GM21360 (cell line): ENCODE measurements around the gene VWA5B2.

Source experiments
- ATAC-seq: cut with Tn5 transposase; IDR thresholded peaks from one replicate; pipeline ENCODE4 v1.9.1; 2021; ENCODE audit warnings: mild to moderate bottlenecking, moderate library complexity; ENCODE audit not compliant: unreplicated experiment

VWA5B2 gene

DNA sequence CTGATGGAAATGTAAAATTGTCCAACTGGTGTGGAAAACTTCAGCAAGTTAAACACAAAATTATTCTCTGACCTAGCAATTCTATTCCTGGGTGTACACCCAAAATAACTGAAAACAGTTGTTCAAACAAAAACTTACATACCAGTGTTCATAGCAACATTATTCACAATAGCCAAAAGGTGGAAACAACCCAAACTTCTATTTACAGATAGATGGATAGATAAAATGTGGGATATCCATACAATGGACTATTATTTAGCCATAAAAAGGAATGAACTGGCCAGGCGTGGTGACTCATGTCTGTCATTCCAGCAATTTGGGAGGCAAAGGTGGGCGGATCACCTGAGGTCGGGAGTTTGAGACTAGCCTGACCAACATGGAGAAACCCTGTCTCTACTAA, 6.9 kb upstream of the VWA5B2 start:
- no peak for ATAC-seq

DNA sequence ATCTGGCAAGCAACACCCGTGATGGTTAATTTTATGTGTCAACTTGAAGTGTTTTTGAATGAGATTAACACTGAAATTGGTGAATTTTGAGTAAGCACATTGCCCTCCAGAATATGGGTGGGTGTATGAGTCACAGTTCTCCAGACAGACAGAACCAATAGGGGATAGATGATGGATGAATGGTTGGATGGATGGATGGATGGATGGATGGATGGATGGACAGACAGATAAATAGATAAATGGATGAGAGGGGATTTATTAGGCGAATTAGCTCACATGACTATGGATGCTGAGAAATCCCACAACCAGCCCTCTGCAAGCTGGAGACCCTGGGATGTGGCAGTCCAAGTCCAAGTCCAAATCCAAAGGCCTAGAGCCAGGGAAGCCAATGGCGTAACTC, 5.4 kb upstream of the VWA5B2 start:
- ATAC-seq: no peak

DNA sequence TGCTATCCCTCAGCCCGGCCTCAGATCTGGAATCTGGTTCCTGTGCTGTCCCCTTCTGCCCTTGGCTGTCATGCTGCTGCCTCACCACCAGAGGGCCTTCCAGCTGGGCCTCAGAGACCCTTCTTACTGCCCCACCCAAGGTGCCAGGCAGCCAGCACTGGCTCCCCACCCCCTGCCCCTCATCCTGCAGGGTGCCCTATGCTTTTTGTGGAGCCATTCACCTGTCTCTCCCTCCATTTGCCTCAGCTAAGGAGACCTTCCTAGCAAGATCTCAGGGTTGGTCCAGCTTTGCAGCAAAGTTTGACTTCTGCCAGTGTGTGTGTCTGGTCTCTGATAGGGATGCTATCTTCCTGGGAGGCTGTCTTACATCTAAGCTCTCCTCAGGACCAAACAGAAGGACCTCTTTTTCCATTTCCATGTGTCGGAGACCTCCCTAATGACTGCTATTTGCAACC, 1.9 kb upstream of the VWA5B2 start:
- ATAC-seq: no peak

DNA sequence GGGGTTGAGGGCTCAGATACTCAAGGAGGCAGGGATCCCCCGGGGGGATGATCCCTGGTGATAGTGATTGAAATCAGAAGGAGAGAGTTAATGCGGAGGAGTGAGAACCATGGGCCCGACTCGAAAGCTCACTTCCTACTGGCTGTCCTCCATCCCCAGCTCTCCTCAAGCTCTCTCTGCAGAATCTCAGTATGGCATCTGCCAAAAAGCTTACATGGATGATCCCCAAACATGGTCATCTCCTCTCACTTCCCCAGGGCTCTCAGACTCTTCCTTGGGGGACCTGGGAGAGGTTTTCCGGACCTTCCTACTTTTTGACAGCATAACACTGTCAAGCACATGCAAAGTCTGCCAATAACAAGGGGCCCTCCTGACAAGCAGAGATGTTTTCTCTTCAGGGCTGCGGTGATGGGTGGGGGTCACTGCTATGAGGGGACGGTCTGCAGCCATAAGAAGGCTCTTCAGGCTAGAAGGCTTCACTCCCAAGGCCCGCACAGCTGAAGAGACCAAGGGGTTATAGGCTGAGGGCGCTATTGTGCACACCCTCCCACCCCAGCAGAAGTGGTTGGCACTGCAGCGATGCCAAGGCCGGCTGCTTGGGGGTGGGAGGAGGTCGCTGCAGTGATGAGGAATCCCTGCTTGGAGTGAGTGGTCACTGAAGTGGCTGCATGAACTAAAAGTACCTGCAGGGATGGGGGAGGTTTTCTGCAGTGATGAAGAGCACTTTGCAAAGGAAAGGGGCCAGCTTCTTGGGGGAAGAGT, 828 bp upstream of the VWA5B2 start:
- no peak for ATAC-seq

DNA sequence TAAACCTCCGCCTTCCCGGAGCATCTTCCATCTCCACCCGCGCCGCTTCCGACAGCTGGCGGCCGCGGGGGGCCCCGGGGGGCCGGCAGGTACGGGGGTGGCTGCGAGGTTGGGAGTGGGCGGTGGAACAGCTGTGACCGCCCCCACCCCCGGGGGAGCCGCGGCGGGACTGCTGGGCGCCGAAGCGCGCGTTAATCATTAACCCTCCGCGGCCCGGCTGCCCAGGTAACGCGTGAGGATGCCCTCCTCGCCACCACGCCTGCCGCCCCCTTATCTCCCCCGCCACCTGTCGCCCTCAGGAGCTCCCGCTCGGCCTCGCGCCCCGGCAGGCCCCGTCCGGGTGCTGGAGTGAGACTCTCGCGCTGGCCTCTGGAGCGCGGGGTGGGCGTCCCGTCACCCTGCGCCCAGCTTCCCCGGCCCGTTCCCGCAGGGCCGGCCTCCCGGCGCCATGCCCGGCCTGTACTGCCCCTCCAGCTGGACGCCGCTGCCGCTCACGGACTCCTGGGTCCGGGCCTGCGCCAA, 757 bp downstream of the VWA5B2 start:
- ATAC-seq: no peak

DNA sequence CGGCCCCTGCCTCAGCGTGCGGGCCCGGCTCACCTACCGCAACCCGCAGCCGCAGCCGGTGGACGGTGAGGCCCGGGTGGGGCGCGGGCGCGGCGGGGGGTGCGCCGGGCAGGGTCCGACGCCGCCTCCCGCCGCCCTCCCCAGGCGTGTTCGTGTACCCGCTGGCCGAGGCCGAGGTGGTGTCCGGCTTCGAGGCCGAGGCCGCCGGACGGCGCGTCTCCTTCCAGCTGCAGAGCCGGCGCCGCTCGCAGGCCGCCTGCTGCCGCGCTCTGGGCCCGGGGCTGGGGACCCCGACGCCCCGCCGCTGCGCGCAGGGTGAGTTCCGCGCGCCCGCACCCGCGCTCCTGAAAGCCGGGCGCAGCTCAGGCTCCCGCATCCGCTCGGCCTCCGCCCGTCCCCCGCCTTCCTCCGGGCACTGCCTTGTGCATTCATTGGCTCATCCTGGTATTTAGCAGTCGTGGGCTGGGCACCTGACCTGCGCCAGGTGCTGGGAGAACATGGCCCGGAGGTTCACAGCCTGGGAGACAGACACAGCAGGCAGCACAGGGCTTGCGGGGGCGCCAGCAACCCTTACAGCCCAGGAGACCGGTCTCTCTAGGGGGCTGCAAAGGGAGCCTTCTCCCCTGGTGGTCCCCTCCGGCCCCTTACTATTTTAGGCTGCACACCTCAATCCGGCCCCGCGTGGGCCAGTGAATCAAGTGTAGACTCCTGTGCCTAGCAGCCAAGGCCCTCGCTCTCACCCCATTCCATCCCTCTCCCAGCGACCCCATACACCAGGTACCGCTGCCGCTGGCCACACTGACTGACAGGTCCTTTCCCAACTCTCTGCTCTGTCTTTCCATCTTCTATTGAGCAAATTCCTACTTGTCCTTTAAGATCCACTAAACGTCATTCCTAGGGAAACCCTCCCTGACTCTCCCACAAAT, 1.5 kb downstream of the VWA5B2 start:
- ATAC-seq: no peak

DNA sequence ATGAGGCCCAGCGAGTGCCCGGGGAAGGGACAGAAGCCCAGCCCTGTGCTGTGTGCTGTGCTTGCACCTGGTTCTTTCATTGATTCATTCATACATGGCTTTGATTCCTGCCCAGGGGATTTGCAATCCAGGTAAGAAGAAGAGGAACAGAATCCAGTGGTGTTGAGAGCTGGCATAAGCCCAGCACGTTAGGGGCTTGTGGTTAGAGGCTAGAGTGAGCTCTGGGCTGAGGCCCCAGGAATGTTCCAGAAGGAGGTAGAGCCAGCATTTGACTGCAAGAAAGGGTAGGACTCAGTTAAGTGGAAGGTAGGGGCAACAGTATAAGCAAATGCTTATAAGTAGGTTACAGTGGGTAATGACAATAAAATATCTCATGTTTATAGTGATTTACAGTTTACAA, 2.3 kb downstream of the VWA5B2 start:
- no peak for ATAC-seq

DNA sequence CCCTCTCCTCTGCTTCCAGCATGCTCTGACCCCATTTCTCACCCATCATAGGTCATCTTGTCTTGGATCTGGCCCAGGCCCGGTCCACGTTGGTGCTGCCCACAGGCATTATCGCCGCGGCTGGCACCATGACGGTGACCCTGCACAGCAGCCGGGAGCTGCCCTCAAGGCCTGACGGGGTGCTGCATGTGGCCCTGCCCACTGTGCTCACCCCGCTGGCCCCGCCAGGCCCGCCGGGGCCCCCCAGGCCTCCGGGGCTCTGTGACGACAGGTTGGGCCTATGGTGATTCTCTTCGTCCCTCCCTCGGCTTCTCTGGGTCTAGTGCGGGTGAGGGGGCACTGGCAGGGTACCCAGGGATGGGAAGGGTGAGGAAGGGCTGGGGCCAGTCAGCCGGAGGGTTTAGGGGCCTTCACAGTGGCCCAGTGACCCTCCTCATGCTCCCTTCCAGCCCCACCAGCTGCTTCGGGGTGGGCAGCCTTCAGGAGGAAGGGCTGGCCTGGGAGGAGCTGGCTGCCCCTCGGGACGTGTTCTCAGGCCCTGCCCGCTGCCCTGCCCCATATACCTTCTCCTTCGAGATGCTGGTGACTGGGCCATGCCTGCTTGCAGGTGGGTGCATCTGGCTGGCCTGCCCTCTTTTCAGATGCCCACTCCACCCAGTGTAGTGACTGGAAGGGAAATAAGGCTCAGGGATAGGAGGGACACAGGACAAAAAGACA, 3.9 kb downstream of the VWA5B2 start:
- no peak for ATAC-seq

DNA sequence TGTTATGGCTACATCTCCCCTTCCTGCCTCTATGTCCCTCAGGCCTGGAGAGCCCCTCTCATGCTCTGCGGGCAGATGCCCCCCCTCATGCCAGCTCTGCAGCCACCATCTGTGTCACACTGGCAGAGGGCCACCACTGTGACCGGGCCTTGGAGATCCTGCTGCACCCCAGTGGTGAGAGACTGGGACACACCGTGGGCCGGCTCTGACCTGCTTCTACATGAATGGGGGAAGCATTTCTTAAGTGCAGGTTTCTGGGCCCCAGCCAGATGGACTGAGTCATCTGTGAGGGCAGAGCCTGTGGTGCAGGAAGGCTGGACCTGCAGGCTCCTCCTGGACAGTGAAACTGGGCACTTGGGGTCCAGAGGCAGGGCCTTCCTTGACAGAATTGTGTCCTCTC, 4.8 kb downstream of the VWA5B2 start:
- ATAC-seq: no peak

DNA sequence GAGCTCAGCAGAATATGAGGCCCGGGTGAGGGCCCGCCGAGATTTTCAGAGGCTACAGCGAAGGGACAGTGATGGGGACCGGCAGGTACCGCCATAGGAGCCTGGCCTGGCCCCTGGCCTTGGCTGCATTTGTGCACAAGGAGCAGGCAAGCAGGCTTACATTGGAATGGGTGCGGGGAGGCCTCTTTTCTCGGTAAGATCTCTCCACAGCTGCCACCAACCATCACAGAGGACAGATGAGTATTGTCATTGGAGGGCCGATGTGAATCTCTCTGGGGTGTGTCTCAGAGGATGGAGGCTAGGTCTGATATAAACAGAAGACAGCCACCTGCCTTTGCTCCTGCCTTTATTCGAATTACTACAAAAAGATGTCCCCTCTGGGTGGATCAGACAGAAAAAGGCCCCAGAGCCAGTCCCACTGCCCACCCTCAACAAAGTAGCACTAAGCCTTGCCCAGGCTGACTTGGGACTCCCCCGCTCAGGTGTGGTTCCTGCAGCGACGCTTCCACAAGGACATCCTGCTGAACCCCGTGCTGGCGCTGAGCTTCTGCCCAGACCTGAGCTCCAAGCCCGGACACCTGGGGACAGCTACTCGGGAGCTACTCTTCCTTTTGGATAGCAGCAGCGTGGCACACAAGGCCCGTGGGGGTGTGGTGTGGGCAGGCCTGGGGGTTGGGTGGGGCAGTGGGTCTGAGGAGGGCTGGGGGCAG, 5.4 kb downstream of the VWA5B2 start:
- ATAC-seq: no peak

DNA sequence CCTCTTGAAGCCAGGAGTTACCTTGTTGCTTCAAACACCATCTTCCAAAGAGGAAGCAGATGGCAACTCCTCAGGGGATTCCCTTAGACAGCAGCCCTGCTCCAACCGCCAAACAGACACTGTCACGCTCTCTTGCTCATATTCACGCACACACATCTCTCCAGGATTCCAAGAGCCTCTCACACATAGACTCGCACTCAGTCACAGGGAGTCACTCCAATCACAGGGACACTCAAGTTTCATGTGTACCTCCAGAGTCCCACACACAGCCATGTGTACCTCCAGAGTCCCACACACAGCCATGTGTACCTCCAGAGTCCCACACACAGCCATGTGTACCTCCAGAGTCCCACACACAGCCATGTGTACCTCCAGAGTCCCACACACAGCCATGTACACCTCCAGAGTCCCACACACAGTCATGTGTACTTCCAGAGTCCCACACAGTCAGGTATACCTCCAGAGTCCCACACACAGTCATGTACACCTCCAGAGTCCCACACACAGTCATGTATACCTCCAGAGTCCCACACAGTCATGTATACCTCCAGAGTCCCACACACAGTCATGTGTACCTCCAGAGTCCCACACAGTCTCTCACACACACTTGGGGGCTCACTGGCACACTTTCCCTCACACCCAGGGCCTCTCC, 6.1 kb downstream of the VWA5B2 start:
- ATAC-seq: no peak

DNA sequence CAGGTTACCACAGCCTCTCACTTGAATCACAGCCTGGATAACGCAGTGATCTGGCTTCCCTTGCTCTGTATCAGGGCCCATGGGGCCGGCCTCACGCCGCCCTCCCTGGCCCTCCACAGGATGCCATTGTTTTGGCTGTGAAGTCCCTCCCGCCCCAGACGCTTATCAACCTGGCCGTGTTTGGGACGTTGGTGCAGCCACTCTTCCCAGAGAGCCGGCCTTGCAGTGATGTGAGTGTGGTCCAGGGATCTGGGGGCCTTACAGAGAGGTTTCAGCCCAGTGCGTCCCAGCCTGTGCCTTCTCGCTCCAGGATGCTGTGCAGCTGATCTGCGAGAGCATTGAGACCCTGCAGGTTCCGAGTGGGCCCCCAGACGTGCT, 6.6 kb downstream of the VWA5B2 start:
- ATAC-seq: no peak

DNA sequence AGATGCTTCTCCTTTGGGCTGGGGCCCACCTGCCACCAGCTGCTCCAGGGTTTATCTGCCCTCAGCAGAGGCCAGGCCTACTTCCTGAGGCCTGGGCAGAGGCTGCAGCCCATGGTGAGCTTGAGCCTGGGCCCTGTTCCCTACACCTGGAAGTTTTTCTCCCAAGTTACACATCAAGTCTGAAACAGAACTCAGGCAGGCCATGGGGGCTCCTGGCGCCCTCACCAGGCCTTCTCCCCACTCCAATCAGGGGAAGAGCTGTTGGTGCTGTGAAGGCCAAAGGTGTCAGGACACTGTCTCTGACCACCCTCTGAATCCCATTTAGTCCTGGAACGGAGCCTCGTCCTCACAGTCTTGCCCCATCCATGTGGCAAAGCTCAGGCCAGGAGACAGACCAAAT, 7.3 kb downstream of the VWA5B2 start:
- no peak for ATAC-seq

DNA sequence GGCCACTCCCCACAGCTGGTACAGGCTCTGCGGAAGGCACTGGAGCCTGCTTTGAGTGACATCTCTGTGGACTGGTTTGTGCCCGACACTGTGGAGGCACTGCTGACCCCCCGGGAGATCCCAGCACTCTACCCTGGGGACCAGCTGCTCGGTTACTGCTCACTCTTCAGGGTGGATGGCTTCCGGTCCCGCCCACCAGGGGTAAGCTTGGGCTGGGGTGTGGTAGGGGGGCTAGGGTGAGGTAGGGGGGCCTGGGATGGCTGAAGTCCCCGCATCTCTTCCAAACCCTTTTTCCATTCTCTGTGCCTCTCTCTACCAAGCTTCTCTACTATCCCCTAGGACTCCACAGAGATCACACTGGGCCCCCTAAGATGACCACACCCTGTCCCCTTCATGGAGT, 7.8 kb downstream of the VWA5B2 start:
- ATAC-seq: no peak

DNA sequence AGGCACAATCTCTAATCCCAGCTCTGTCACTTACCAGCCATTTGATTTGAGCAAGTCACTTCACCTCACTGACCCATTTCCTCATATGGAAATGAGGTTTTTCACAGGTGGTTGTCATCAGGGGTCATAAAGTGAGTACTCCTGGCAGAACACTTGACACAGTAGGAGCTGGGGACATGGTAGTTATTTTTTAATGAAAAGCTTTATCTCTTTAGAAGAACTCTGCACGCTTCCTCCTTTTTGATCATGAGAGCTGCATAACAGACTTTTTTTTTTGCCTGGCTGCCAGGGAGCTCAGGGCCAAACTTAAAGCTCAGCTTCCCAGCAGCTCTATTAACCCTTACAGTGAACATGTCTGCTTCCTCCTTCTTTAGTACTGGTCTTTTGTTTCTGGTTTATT, 8.4 kb downstream of the VWA5B2 start:
- no peak for ATAC-seq

DNA sequence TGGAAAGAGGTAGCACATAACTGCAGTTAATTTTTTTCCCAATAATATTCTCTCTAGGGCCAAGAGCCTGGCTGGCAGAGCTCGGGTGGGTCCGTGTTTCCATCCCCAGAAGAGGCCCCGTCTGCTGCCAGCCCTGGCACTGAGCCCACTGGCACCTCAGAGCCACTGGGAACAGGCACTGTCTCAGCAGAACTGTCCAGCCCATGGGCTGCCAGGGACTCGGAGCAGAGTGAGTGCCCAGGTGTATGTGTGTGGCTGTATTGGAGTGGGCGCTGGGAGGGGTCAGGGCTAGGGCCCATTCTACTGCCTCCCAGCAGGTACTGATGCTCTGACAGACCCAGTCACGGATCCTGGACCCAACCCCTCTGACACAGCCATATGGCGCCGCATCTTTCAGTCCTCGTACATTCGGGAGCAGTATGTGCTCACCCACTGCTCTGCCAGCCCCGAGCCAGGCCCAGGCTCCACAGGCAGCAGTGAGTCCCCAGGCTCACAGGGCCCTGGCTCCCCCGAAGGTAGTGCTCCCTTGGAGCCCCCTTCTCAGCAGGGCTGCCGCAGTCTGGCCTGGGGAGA, 8.9 kb downstream of the VWA5B2 start:
- no peak for ATAC-seq

DNA sequence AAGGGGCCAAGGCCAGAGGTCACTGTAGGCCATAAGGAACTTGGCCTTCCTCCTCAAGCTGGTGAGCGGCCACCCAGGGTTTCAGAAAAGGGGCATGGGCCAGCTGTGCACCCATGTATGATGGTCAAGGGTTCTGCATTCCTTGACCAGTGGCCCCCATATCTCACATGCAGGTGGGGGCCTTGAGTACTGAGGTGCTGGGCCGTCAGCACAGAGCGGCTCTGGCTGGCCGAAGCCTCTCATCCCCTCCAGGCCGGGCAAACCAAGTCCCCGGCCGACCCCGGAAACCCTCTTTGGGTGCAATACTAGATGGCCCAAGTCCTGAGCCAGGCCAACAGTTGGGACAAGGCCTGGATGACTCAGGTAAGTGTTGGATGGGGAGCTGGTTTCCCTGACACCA, 9.8 kb downstream of the VWA5B2 start:
- no peak for ATAC-seq

DNA sequence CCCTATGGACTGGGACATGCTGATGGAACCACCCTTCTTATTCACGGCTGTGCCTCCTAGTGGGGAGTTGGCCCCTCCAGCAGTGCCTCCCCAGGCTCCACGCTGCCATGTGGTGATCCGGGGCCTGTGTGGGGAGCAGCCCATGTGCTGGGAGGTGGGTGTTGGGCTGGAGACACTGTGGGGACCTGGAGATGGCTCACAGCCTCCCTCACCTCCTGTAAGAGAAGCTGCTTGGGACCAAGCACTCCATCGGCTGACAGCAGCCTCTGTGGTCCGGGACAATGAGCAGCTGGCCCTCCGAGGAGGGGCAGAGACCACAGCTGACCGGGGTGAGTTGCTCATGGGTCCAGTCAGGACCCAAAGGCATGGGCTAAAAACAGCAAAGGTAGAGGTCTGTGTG, 10.3 kb downstream of the VWA5B2 start:
- no peak for ATAC-seq

DNA sequence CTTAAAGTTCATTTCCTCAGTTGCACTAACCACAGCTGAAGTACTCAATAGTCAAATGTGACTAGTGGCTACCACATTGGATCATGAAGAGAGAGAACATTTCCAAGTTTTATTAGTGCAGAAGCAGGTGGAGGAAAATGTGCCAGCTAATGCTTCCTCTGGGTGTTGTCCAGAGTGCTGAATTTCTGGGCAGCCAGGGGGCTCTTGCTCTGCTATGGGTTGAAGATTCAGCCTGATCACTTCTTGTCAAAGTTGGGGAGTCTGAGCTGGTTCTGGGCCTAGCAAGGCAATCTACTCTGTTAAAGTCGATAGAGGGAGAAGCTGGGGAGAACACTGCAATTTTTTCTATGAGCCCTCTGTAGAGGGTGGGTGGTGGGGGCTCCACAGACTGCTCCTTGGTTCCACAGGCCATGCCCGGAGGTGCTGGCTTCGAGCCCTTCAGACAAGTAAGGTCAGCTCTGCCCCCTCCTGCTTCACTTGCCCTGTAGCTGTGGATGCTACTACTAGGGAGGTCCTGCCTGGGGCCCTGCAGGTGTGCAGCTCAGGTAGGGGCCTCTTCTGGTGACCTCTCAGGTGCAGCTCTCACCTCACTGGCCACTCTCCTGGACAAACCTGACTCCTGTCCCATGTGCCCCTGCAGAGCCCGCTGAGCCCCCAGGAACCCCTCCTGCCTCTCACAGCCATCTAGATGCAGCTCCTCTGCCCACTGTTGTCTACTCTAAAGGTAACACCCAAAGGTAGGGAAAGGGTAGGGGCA, 11.2 kb downstream of the VWA5B2 start:
- ATAC-seq: no peak
